Activated naive CD4-positive, alpha-beta T cell treated with anti-CD3 and anti-CD28 coated beads for 36 hours (primary cell): Measurements from ENCODE around the gene SPDYE16. TPM values are rescaled to one million over a fixed set of nuclear protein-coding genes. Genes with fewer than 3 reads are reported as not detected.
"Not testable (repeated sequence)": the region's sequence is repeated elsewhere in the genome, so short reads cannot be mapped to it uniquely, and the experiment has no call there.

Source experiments
- CTCF ChIA-PET: fragments of 350-600 bp; sonication (Branson Sonifier 250); formaldehyde crosslinking; loops from one replicate; lab custom pipeline; 2021; ENCODE audit warnings: antibody characterized with exemption; lab: Charles Lee
- DNase-seq: peaks from one replicate; pipeline ENCODE4 v3.0.0-alpha.2; 2020
- H3K27ac Mint-ChIP-seq: one replicate; pipeline ENCODE4 v1.8.0; 2021; ENCODE audit warnings: mild to moderate bottlenecking, mixed read lengths
- H3K27me3 Mint-ChIP-seq: one replicate; pipeline ENCODE4 v1.8.0; 2021; ENCODE audit warnings: low read depth, mixed read lengths
- H3K36me3 Mint-ChIP-seq: one replicate; pipeline ENCODE4 v1.8.0; 2021; ENCODE audit warnings: low read depth, mixed read lengths
- H3K4me1 Mint-ChIP-seq: one replicate; pipeline ENCODE4 v1.8.0; 2021; ENCODE audit warnings: low read depth, mixed read lengths
- H3K4me3 Mint-ChIP-seq: one replicate; pipeline ENCODE4 v1.8.0; 2021; ENCODE audit warnings: mild to moderate bottlenecking, moderate library complexity, mixed read lengths
- H3K9me3 Mint-ChIP-seq: one replicate; pipeline ENCODE4 v1.8.0; 2021; ENCODE audit warnings: mixed read lengths
- intact Hi-C: fragments of 100-400 bp; cut with micrococcal nuclease; formaldehyde crosslinking; loops from one replicate; pipeline ENCODE4 v1.15.1; 2023
- total RNA-seq, 2 experiments: library from RNA; stranded (reverse); gene quantifications; one replicate each; pipeline ENCODE4 v1.2.3, GENCODE V29; 2021

Gene SPDYE16
- total RNA-seq = under 1 TPM in 1 of 2 experiments, not detected in 1; 0.12 TPM

- H3K27me3 Mint-ChIP-seq, intact Hi-C loops, DNase-seq, CTCF ChIA-PET, H3K4me3 Mint-ChIP-seq, H3K27ac Mint-ChIP-seq, H3K4me1 Mint-ChIP-seq, H3K36me3 Mint-ChIP-seq, H3K9me3 Mint-ChIP-seq: not testable (repeated sequence)
Measured at GRCh38 chr7:76543197-76543596, at the start of gene SPDYE16. Gene SPDYE16 (minus strand): TSS chr7:76543297. CDS start chr7:76541459, 1,838 bp downstream.

GRCh38 chr7:76592694-76593093, 49.6 kb upstream of the SPDYE16 start:
- CTCF ChIA-PET, intact Hi-C loops, H3K4me3 Mint-ChIP-seq, H3K9me3 Mint-ChIP-seq, H3K27me3 Mint-ChIP-seq, H3K36me3 Mint-ChIP-seq, H3K27ac Mint-ChIP-seq, DNase-seq: not testable (repeated sequence)
- peaks cover 34% of the 10 kb centered on the region for H3K4me1 Mint-ChIP-seq

- H3K4me1 Mint-ChIP-seq = peaks cover 38% of the 10 kb centered on the region
- CTCF ChIA-PET, H3K27ac Mint-ChIP-seq, intact Hi-C loops, DNase-seq, H3K9me3 Mint-ChIP-seq, H3K36me3 Mint-ChIP-seq, H3K27me3 Mint-ChIP-seq, H3K4me3 Mint-ChIP-seq: not testable (repeated sequence)
Measured at GRCh38 chr7:76591602-76592304, 48.7 kb upstream of the SPDYE16 start.

GRCh38 chr7:76591033-76591432, 47.9 kb upstream of the SPDYE16 start:
- intact Hi-C loops, DNase-seq, H3K27me3 Mint-ChIP-seq, H3K9me3 Mint-ChIP-seq, H3K4me3 Mint-ChIP-seq, H3K36me3 Mint-ChIP-seq, H3K27ac Mint-ChIP-seq, CTCF ChIA-PET: not testable (repeated sequence)
- H3K4me1 Mint-ChIP-seq = peaks cover 40% of the 10 kb centered on the region

- H3K9me3 Mint-ChIP-seq, H3K27ac Mint-ChIP-seq, intact Hi-C loops, H3K27me3 Mint-ChIP-seq, DNase-seq, H3K36me3 Mint-ChIP-seq, CTCF ChIA-PET, H3K4me3 Mint-ChIP-seq: not testable (repeated sequence)
- peaks cover 43% of the 10 kb centered on the region for H3K4me1 Mint-ChIP-seq
Measured at GRCh38 chr7:76588586-76588985, 45.5 kb upstream of the SPDYE16 start.

- H3K4me1 Mint-ChIP-seq = peaks cover 51% of the 10 kb centered on the region
- CTCF ChIA-PET, H3K27ac Mint-ChIP-seq, H3K4me3 Mint-ChIP-seq, H3K36me3 Mint-ChIP-seq, H3K27me3 Mint-ChIP-seq, DNase-seq, intact Hi-C loops, H3K9me3 Mint-ChIP-seq: not testable (repeated sequence)
Measured at GRCh38 chr7:76586585-76587315, 43.7 kb upstream of the SPDYE16 start.

GRCh38 chr7:76583636-76584281, 40.7 kb upstream of the SPDYE16 start:
- peaks cover 54% of the 10 kb centered on the region for H3K4me1 Mint-ChIP-seq
- H3K4me3 Mint-ChIP-seq, intact Hi-C loops, CTCF ChIA-PET, H3K9me3 Mint-ChIP-seq, DNase-seq, H3K27me3 Mint-ChIP-seq, H3K36me3 Mint-ChIP-seq: not testable (repeated sequence)
- peak overlapping the region; percentile 78 for H3K27ac Mint-ChIP-seq

- H3K27me3 Mint-ChIP-seq, H3K9me3 Mint-ChIP-seq, CTCF ChIA-PET, intact Hi-C loops, H3K4me3 Mint-ChIP-seq, H3K36me3 Mint-ChIP-seq: not testable (repeated sequence)
- Mint-ChIP-seq H3K27ac (peak overlapping the region; percentile 78), H3K4me1 (peaks cover 51% of the 10 kb centered on the region)
- peak; percentile 58 for DNase-seq
Measured at GRCh38 chr7:76582848-76583631, 39.9 kb upstream of the SPDYE16 start.

GRCh38 chr7:76575919-76576655, 33.0 kb upstream of the SPDYE16 start:
- CTCF ChIA-PET, H3K4me3 Mint-ChIP-seq, H3K9me3 Mint-ChIP-seq, H3K27ac Mint-ChIP-seq, intact Hi-C loops, H3K36me3 Mint-ChIP-seq, DNase-seq, H3K27me3 Mint-ChIP-seq: not testable (repeated sequence)
- H3K4me1 Mint-ChIP-seq = peaks cover 11% of the 10 kb centered on the region

- DNase-seq, H3K9me3 Mint-ChIP-seq, intact Hi-C loops, H3K4me1 Mint-ChIP-seq, H3K27ac Mint-ChIP-seq, H3K36me3 Mint-ChIP-seq, H3K4me3 Mint-ChIP-seq, CTCF ChIA-PET, H3K27me3 Mint-ChIP-seq: not testable (repeated sequence)
Measured at GRCh38 chr7:76575431-76575830, 32.3 kb upstream of the SPDYE16 start.

- H3K27me3 Mint-ChIP-seq, CTCF ChIA-PET, DNase-seq, H3K36me3 Mint-ChIP-seq, H3K27ac Mint-ChIP-seq, H3K4me3 Mint-ChIP-seq, H3K4me1 Mint-ChIP-seq, H3K9me3 Mint-ChIP-seq, intact Hi-C loops: not testable (repeated sequence)
Measured at GRCh38 chr7:76572296-76572695, 29.2 kb upstream of the SPDYE16 start.
